GM12874 (cell line): ENCODE results near the gene LYPD8.

Experiments used
- TF ChIP-seq, protein P1 (sequence below): IDR thresholded peaks from 2 replicates; pipeline ENCODE4 v1.5.1; 2011; ENCODE audit warnings: low read depth, mild to moderate bottlenecking, control low read depth, low read length, moderate library complexity; ENCODE audit not compliant: insufficient read depth

The LYPD8 gene

DNA sequence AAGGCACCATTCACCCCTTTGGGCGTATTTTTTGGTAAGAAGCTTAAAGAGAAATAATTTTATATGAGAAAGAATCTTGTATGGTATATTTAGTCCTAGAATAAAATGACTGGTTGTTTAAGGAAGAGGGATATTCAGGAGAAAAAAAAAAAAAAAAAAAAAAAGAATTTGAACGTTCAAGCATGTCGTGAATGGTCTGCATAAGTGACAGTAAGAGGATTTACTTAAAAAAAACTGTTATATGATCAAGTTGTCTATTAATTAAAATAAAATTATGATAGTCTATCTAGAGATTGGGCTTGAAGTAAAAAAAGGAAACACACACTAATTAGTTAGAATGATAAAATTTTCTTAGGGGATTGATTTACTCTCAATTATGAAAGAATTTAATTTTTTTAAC lies 41.3 kb downstream of the LYPD8 start:
- TF ChIP-seq, protein P1, sequence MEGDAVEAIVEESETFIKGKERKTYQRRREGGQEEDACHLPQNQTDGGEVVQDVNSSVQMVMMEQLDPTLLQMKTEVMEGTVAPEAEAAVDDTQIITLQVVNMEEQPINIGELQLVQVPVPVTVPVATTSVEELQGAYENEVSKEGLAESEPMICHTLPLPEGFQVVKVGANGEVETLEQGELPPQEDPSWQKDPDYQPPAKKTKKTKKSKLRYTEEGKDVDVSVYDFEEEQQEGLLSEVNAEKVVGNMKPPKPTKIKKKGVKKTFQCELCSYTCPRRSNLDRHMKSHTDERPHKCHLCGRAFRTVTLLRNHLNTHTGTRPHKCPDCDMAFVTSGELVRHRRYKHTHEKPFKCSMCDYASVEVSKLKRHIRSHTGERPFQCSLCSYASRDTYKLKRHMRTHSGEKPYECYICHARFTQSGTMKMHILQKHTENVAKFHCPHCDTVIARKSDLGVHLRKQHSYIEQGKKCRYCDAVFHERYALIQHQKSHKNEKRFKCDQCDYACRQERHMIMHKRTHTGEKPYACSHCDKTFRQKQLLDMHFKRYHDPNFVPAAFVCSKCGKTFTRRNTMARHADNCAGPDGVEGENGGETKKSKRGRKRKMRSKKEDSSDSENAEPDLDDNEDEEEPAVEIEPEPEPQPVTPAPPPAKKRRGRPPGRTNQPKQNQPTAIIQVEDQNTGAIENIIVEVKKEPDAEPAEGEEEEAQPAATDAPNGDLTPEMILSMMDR = no peak

DNA sequence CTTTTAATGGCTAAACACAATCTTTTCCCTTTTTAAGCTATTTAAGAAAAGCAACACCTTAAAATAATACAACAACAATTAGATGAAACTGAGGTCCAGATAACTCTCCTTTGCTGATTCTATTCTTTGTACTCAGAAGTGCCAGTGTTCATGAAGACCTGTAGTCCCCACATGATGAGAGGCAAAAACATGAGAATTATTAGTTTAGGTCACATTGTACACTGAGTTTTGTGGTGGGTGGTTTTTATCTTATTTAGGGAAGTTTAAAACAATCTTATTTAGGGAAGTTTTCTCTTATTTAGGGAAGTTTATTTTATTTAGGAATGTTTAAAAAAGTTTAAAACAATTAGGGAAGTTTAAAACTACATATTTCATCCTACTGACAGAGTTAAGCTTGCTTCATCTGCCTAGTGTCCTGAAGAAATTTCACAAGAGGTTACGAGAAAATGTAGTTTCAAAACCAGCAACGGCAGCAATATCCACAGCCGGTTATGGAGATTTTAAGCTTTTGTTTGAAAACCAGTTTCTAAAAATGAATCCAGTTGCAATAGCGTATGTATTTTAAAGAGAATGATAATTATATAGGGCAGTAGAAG lies 45.2 kb downstream of the LYPD8 start:
- TF ChIP-seq, protein P1 = no peak

DNA sequence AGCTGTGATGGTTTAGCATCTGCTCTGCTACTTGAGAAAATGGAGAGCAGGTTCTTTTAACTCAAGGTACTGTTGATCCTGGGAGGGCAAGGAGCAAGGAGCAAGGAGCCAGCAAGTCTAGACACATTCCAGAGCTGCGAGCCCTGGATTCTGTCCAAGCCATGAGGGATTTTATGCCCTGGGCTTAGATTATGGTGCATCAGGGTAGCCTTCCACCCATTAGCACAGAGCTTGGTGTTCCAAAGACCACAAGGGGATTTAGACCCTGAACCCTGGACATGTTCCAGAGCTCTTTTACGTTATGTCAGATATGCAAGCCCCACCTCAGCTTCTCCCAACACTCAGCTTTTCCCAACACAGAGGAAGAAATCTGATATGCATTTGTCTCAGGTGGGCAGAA lies 51.0 kb downstream of the LYPD8 start:
- TF ChIP-seq, protein P1 = no peak

DNA sequence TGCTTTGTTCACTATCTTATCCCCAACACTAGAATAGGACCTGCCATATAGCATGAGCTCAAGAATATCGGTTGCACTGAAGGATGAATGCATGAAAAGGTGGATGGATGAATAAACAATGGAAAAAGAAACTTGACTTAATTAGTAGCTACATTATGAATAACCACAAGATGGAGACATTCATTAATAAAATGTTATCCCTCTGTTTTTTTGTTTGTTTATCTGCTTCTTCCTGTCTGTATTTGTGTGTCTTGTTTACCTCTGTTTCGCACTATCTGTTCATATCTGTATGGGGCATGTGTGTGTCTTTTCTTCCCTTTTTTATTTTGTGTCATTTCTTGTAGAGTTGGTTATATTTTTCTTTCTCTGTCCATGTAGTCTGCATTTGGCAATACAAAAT lies 51.9 kb downstream of the LYPD8 start:
- TF ChIP-seq, protein P1 = no peak

DNA sequence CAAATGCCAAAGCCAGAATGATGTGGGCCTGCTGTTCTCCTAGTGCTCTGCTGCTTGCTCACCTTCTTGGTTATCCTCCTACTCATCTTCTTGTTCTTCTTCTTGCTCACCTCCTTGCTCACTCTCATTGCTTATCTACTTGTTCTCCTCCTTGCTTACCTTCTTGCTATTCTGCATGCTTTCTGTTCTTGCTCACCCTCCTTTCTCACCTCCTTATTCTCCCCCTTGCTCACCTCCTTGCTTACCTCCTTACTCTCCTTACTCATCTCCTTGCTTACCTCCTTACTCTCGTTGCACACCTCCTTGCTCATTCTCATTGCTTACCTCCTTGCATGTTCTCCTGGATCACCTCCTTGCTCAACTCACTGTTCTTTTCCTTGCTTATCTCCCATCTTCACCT lies 52.8 kb downstream of the LYPD8 start, which contains the start of gene OR14I1:
OR14I1 (minus strand) TSS at position 53 of the 400 bp plus-strand sequence.
- TF ChIP-seq, protein P1 = no peak

DNA sequence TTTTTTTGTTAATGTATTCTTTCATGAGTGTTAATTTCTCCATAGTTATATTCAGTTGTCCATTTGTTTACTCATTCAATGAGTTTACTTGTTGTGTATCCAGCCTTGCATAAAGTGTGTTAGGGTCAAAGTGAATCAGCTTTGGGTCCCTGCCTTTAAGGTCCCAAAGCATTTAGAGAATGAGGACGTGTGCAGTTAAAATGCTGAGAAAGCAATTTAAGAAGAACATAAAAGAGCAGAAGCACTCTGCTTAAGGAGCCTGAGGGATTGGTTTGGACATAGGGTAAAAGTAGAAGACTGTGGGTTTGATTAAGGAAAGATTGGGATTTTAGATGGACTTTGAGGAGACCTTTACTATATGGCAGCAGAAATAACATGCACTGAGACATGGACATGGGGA lies 56.5 kb downstream of the LYPD8 start:
- TF ChIP-seq, protein P1 = no peak

DNA sequence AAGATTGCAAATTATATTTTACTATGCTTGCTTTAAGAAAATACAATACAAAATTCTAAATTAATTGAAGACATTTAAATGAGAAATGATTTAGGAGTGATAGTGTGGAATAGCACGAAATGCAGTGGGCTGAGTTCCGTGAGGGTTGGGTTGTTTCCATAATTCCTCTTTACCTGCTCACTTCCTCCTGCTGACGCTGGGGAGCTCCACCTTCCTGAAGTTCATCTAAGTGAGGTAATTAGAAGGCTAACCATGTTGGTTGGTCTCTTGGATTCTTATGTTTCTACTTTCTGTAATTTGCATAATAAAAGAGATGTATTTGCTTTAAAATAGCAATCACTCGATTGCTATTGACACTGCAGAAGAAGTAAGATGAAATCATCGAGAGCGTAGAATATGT lies 57.7 kb downstream of the LYPD8 start:
- TF ChIP-seq, protein P1 = no peak

DNA sequence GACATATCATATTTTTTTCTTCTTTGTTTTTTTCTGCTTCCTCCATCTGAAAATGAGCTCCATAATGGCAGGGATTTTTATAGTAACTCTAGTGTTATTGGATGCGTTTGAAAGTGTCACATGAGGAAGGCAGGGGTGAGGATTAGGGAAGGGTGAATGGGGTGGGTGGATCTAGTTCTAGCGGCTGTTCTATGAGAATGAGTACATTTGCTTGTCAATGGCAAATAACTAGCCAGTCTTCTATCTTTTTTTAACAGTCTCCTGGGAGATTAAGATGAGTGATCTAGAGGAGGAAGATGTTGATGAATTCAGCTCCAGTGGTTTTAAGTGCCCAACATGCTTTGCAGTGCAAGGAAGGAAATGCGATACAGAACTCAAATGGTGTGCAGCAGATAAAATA lies 58.8 kb downstream of the LYPD8 start:
- TF ChIP-seq, protein P1 = no peak
